K562 (cell line): ENCODE results near the gene TADA1. TPM values are rescaled to one million over a fixed set of nuclear protein-coding genes. Genes with fewer than 3 reads are reported as not detected.
A peak's percentile ranks its signal among the peaks of the same experiment; 100 is the strongest.

Experiments used
- ARID2 ChIP-seq: fragments of 450-650 bp; IDR thresholded peaks from 2 replicates; pipeline ENCODE4 v1.6.1; 2017; ENCODE audit warnings: antibody characterized with exemption, mild to moderate bottlenecking
- ATF7 ChIP-seq: fragments of 450-650 bp; IDR thresholded peaks from 2 replicates; pipeline ENCODE4 v1.7.1; 2014; ENCODE audit warnings: mild to moderate bottlenecking, moderate library complexity
- CBFB ChIP-seq: sonication (generic); formaldehyde crosslinking; IDR thresholded peaks from 2 replicates; pipeline ENCODE4 v1.4.0; 2020; ENCODE audit warnings: mild to moderate bottlenecking, missing genetic modification reagents
- CREM ChIP-seq: IDR thresholded peaks from 2 replicates; pipeline ENCODE4 v1.6.1; 2014; ENCODE audit warnings: antibody characterized with exemption, low read depth
- ELF1 ChIP-seq: fragments of 200-800 bp; sonication (Bioruptor generic); IDR thresholded peaks from 2 replicates; pipeline ENCODE4 v1.6.1; 2016; ENCODE audit warnings: missing genetic modification characterization, missing compliant biosample characterization
- EP300 ChIP-seq: IDR thresholded peaks from 2 replicates; pipeline ENCODE4 v1.6.1; 2012; ENCODE audit warnings: low read length, improper control_type of control experiment
- FOSL1 ChIP-seq: fragments of 200-800 bp; sonication (Bioruptor generic); conservative IDR thresholded peaks from 2 replicates; pipeline ENCODE4 v1.6.1; 2016; ENCODE audit warnings: missing genetic modification characterization, missing compliant biosample characterization
- HCFC1 ChIP-seq: IDR thresholded peaks from 2 replicates; pipeline ENCODE4 v1.6.1; 2012; ENCODE audit warnings: low read depth, low read length, improper control_type of control experiment
- NCOA4 ChIP-seq: fragments of 450-650 bp; IDR thresholded peaks from 2 replicates; pipeline ENCODE4 v1.6.1; 2018; ENCODE audit warnings: mild to moderate bottlenecking; ENCODE audit not compliant: partially characterized antibody
- NFE2 ChIP-seq: IDR thresholded peaks from 2 replicates; pipeline ENCODE4 v1.6.1; 2014; ENCODE audit warnings: antibody characterized with exemption, low read depth
- POLR2AphosphoS2 ChIP-seq: IDR thresholded peaks from 2 replicates; pipeline ENCODE4 v1.6.1; 2012; ENCODE audit warnings: low read length, improper control_type of control experiment
- POLR3G ChIP-seq: IDR thresholded peaks from 2 replicates; pipeline ENCODE4 v1.6.1; 2011; ENCODE audit not compliant: insufficient read length, insufficient replicate concordance; ENCODE audit errors: extremely low read depth
- RAD51 ChIP-seq: fragments of 450-650 bp; IDR thresholded peaks from 2 replicates; pipeline ENCODE4 v1.7.1; 2016; ENCODE audit warnings: low read depth, mild to moderate bottlenecking, borderline replicate concordance
- RB1 ChIP-seq: fragments of 450-650 bp; IDR thresholded peaks from 2 replicates; pipeline ENCODE4 v1.6.1; 2017; ENCODE audit warnings: low read depth, mild to moderate bottlenecking
- SMAD3 ChIP-seq: fragments of 450-650 bp; formaldehyde crosslinking; conservative IDR thresholded peaks from 2 replicates; pipeline ENCODE4 v1.4.0; 2020; ENCODE audit warnings: mild to moderate bottlenecking
- SMARCC2 ChIP-seq: fragments of 450-650 bp; IDR thresholded peaks from 2 replicates; pipeline ENCODE4 v1.6.1; 2017; ENCODE audit warnings: antibody characterized with exemption, moderate library complexity, mild to moderate bottlenecking, low read depth
- SMARCE1 ChIP-seq: fragments of 450-650 bp; IDR thresholded peaks from 2 replicates; pipeline ENCODE4 v1.7.1; 2016; ENCODE audit warnings: mild to moderate bottlenecking
- SMC3 ChIP-seq: conservative IDR thresholded peaks from 2 replicates; pipeline ENCODE4 v1.6.1; 2011; ENCODE audit warnings: low read depth, low read length, improper control_type of control experiment; ENCODE audit not compliant: insufficient read depth
- SPI1 ChIP-seq: IDR thresholded peaks from 2 replicates; pipeline ENCODE4 v1.6.1; 2011; ENCODE audit warnings: low read depth, low read length, control low read depth, borderline replicate concordance
- SUPT5H ChIP-seq: fragments of 450-650 bp; IDR thresholded peaks from 2 replicates; pipeline ENCODE4 v1.6.1; 2016
- TRIM24 ChIP-seq, 2 experiments: fragments of 450-650 bp; IDR thresholded peaks; 2 replicates each; pipeline ENCODE4 v1.6.1; 2016
- XRCC5 ChIP-seq: fragments of 200-400 bp; formaldehyde crosslinking; IDR thresholded peaks from 2 replicates; pipeline ENCODE4 v1.6.1; 2017; ENCODE audit warnings: low read depth, mild to moderate bottlenecking, low read length
- ZNF197 ChIP-seq: fragments of 200-800 bp; sonication (Bioruptor generic); IDR thresholded peaks from 2 replicates; pipeline ENCODE4 v1.6.1; 2016; ENCODE audit warnings: low read depth, missing genetic modification characterization, missing compliant biosample characterization
- ZNF263 ChIP-seq: sonication (generic); formaldehyde crosslinking; IDR thresholded peaks from 2 replicates; pipeline ENCODE4 v1.8.0; 2022; ENCODE audit warnings: mild to moderate bottlenecking, missing genetic modification reagents, borderline replicate concordance
- ZNF408 ChIP-seq: fragments of 250-450 bp; sonication (Bioruptor Pico); IDR thresholded peaks from 2 replicates; pipeline ENCODE4 v1.4.0; 2020; ENCODE audit warnings: low read depth, mild to moderate bottlenecking, moderate library complexity
- polyA plus RNA-seq, 8 experiments: library from polyadenylated mRNA; depleted of rRNA in 4 of 8; stranded (reverse) in 5 of 8; unstranded in 3 of 8; fragments of >200 nt; fragmentation: Nextera tagmentation in 2 of 8; fragmentation: Illumina TruSeq in 1 of 8; extraction: Ambion mirVana in 2 of 8; extraction: Trizol in 1 of 8; gene quantifications; 2 replicates each; pipeline versions ENCODE4 v1.2.1 to v1.2.3, GENCODE V29; 2011 to 2014; ENCODE audit warnings: inconsistent platforms in 1 of 8, missing spikeins in 1 of 8
- total RNA-seq, 7 experiments: library from RNA; depleted of rRNA in 6 of 7; stranded (reverse); fragments of >200 nt in 6 of 7; fragmentation: Illumina TruSeq in 2 of 7; extraction: Trizol in 2 of 7; gene quantifications; 2 replicates each; pipeline versions ENCODE4 v1.2.1 to v1.2.3, GENCODE V29; 2011 to 2021; ENCODE audit warnings: low replicate concordance in 1 of 7
- TF ChIP-seq, protein P1 (sequence below): IDR thresholded peaks from 2 replicates; pipeline ENCODE4 v1.6.1; 2012; ENCODE audit warnings: low read depth, low read length, improper control_type of control experiment, borderline replicate concordance
- TF ChIP-seq, protein P2 (sequence below): fragments of 250-450 bp; sonication (Bioruptor Pico); IDR thresholded peaks from 2 replicates; pipeline ENCODE4 v1.5.0; 2021
- TF ChIP-seq, protein P3 (sequence below): fragments of 450-650 bp; IDR thresholded peaks from 2 replicates; pipeline ENCODE4 v1.6.1; 2016; ENCODE audit warnings: mild to moderate bottlenecking

TADA1 gene
- total and polyA plus RNA-seq, 9 of the 15 experiments (the other 6 are each of a cell fraction or from before 2014, with no cell fraction given), result 15.9 to 76.5 (median 28.7) TPM

DNA sequence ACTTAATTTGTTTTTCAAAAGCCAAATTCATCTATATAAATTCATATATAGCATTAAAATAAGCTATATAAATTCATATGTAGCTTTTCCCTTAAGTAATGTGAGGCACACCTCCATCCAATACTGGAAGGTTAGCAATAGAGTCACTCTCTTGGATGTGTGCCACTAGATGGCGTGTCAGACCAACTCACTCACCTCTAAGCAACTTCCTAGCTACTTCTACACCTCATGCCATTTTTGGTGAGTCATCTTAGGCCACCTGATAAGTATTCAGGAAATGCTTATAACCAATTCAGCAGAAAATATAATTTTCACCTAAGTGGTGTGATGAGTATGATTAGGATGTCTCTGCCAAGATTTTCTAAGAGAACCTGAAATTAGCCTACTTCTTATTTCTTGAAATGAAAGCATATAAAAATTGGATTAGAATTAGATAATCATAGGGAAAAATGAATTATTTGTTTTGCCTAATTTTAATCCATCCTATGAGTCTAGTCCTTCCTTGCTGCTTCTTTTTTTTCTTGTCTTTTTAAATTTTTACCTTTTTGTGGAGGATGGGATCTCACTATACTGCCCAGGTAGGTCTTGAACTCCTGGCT lies 34.4 kb upstream of the TADA1 start (continued):
- peak; percentile 88 for TF ChIP-seq SMC3
- TF ChIP-seq ZNF408 (CRISPR knock-in tag), result no peak
- no peak for TF ChIP-seq POLR2AphosphoS2
- no peak for TF ChIP-seq POLR3G
- TF ChIP-seq SUPT5H, result no peak
- TF ChIP-seq, protein P1, sequence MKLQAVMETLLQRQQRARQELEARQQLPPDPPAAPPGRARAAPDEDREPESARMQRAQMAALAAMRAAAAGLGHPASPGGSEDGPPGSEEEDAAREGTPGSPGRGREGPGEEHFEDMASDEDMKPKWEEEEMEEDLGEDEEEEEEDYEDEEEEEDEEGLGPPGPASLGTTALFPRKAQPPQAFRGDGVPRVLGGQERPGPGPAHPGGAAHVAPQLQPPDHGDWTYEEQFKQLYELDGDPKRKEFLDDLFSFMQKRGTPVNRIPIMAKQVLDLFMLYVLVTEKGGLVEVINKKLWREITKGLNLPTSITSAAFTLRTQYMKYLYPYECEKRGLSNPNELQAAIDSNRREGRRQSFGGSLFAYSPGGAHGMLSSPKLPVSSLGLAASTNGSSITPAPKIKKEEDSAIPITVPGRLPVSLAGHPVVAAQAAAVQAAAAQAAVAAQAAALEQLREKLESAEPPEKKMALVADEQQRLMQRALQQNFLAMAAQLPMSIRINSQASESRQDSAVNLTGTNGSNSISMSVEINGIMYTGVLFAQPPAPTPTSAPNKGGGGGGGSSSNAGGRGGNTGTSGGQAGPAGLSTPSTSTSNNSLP, result peak; percentile 79; the same call in 1 of the 2 replicates
- peak; percentile 94 for TF ChIP-seq FOSL1 (tag)
- no peak for TF ChIP-seq CBFB (CRISPR knock-in tag)
- no peak for TF ChIP-seq SMARCC2
- 0 out of 2 replicates have a peak, but pooled peaks have one; percentile 16 for TF ChIP-seq HCFC1
- peak; percentile 48; the same call in 1 of the 2 replicates for TF ChIP-seq SMARCE1
- TF ChIP-seq, protein P2, sequence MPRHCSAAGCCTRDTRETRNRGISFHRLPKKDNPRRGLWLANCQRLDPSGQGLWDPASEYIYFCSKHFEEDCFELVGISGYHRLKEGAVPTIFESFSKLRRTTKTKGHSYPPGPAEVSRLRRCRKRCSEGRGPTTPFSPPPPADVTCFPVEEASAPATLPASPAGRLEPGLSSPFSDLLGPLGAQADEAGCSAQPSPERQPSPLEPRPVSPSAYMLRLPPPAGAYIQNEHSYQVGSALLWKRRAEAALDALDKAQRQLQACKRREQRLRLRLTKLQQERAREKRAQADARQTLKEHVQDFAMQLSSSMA (CRISPR knock-in tag), result no peak
- TF ChIP-seq SMAD3 (CRISPR knock-in tag), result no peak
- TF ChIP-seq SPI1, result 0 out of 2 replicates have a peak, but pooled peaks have one; percentile 8
- TF ChIP-seq, protein P3, sequence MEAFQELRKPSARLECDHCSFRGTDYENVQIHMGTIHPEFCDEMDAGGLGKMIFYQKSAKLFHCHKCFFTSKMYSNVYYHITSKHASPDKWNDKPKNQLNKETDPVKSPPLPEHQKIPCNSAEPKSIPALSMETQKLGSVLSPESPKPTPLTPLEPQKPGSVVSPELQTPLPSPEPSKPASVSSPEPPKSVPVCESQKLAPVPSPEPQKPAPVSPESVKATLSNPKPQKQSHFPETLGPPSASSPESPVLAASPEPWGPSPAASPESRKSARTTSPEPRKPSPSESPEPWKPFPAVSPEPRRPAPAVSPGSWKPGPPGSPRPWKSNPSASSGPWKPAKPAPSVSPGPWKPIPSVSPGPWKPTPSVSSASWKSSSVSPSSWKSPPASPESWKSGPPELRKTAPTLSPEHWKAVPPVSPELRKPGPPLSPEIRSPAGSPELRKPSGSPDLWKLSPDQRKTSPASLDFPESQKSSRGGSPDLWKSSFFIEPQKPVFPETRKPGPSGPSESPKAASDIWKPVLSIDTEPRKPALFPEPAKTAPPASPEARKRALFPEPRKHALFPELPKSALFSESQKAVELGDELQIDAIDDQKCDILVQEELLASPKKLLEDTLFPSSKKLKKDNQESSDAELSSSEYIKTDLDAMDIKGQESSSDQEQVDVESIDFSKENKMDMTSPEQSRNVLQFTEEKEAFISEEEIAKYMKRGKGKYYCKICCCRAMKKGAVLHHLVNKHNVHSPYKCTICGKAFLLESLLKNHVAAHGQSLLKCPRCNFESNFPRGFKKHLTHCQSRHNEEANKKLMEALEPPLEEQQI, result peak; percentile 83
- TF ChIP-seq CREM, result peak; percentile 54
- TF ChIP-seq ZNF263 (CRISPR knock-in tag), result no peak
- no peak for TF ChIP-seq XRCC5
- TF ChIP-seq NFE2, result peak; percentile 98
- peak; percentile 55; the same call in 1 of the 2 replicates for TF ChIP-seq RAD51
- no peak for TF ChIP-seq NCOA4
- TF ChIP-seq EP300, result 0 out of 2 replicates have a peak, but pooled peaks have one; percentile 62
- TF ChIP-seq RB1, result peak; percentile 32; the same call in 1 of the 2 replicates
- TF ChIP-seq ATF7, result peak; percentile 74
- peak; percentile 73 for TF ChIP-seq ELF1
- 0 out of 2 replicates have a peak, but pooled peaks have one; percentile 61 for TF ChIP-seq ZNF197
- peak; percentile 53 for TF ChIP-seq ARID2
- peak in 1 of 2 experiments; percentile 43; a peak in 1 of 4 replicates for TF ChIP-seq TRIM24 (IDR thresholded peaks at IDR 0.05)
